IMR-90 (cell line): ENCODE measurements around the gene PACS1. TPM values are rescaled to one million over a fixed set of nuclear protein-coding genes. Genes with fewer than 3 reads are reported as not detected.

Source experiments
- ATAC-seq: fragments of 200-7000 bp; cut with Tn5 transposase; 2 replicates; pipeline ENCODE4 v1.9.1; 2020; ENCODE audit warnings: low read depth, mild to moderate bottlenecking, moderate library complexity
- BruUV-seq: library from RNA; stranded (reverse); fragments of 400-500 nt; replicated peaks from 2 replicates; lab custom pipeline; 2021; lab: Mats Ljungman, UMichigan
- CTCF ChIA-PET: fragments of 300-600 bp; formaldehyde crosslinking; extraction: SDS; loops from one replicate; lab custom pipeline; 2021; ENCODE audit warnings: antibody characterized with exemption; lab: Yijun Ruan, JAX
- POLR2A ChIA-PET: fragments of 300-600 bp; sonication (Branson Sonifier 250); formaldehyde crosslinking; loops from one replicate; lab custom pipeline; 2022; ENCODE audit warnings: antibody characterized with exemption; ENCODE audit not compliant: unreplicated experiment; lab: Charles Lee
- DNase-seq: peaks from one replicate; pipeline ENCODE4 v3.0.0; 2013
- H2AFZ ChIP-seq: replicated peaks from 2 replicates; pipeline ENCODE3; 2013; ENCODE audit warnings: low read length, mild to moderate bottlenecking; ENCODE audit not compliant: poor library complexity
- H2AK5ac ChIP-seq: 2 replicates; pipeline ENCODE4 v1.6.1; 2013; ENCODE audit warnings: low read depth, low read length, inconsistent platforms
- H2AK9ac ChIP-seq: replicated peaks from 2 replicates; pipeline ENCODE3; 2013; ENCODE audit warnings: mild to moderate bottlenecking, low read depth, low read length, moderate library complexity; ENCODE audit not compliant: poor library complexity
- H2BK120ac ChIP-seq: 2 replicates; pipeline ENCODE4 v1.6.1; 2013; ENCODE audit warnings: low read depth, low read length, inconsistent platforms
- H2BK15ac ChIP-seq: 3 replicates; pipeline ENCODE4 v1.6.1; 2013; ENCODE audit warnings: low read depth, low read length, inconsistent platforms
- H2BK20ac ChIP-seq: 2 replicates; pipeline ENCODE4 v1.6.1; 2013; ENCODE audit warnings: low read depth, mild to moderate bottlenecking, inconsistent platforms, low read length, moderate library complexity
- H2BK5ac ChIP-seq: 2 replicates; pipeline ENCODE4 v1.6.1; 2013; ENCODE audit warnings: mild to moderate bottlenecking, low read depth, low read length, inconsistent platforms; ENCODE audit not compliant: poor library complexity, severe bottlenecking
- H3K14ac ChIP-seq: replicated peaks from 2 replicates; pipeline ENCODE4 v1.6.1; 2013; ENCODE audit warnings: low read depth, low read length, inconsistent platforms
- H3K18ac ChIP-seq: 2 replicates; pipeline ENCODE4 v1.6.1; 2013; ENCODE audit warnings: low read depth, low read length, control low read depth
- H3K23ac ChIP-seq: 2 replicates; pipeline ENCODE4 v1.6.1; 2013; ENCODE audit warnings: low read depth, low read length, inconsistent platforms
- H3K27ac ChIP-seq: 2 replicates; pipeline ENCODE4 v1.5.1; 2013; ENCODE audit warnings: mild to moderate bottlenecking, control low read depth, low read length; ENCODE audit not compliant: insufficient read depth
- H3K27me3 ChIP-seq: 2 replicates; pipeline ENCODE4 v1.6.1; 2013; ENCODE audit warnings: low read length; ENCODE audit not compliant: control insufficient read depth, insufficient read depth
- H3K36me3 ChIP-seq: 2 replicates; pipeline ENCODE4 v1.6.1; 2013; ENCODE audit warnings: low read length, mixed read lengths; ENCODE audit not compliant: control insufficient read depth, insufficient read depth
- H3K4ac ChIP-seq: 2 replicates; pipeline ENCODE4 v1.6.1; 2013; ENCODE audit warnings: low read depth, low read length, inconsistent platforms
- H3K4me1 ChIP-seq: 2 replicates; pipeline ENCODE4 v1.6.1; 2013; ENCODE audit warnings: low read length, mixed read lengths; ENCODE audit not compliant: control insufficient read depth, insufficient read depth
- H3K4me2 ChIP-seq: 2 replicates; pipeline ENCODE4 v1.6.1; 2013; ENCODE audit warnings: low read depth, mild to moderate bottlenecking, control low read depth, low read length, moderate library complexity
- H3K4me3 ChIP-seq: 2 replicates; pipeline ENCODE4 v1.5.1; 2013; ENCODE audit warnings: low read depth, mild to moderate bottlenecking, control low read depth, low read length, moderate library complexity; ENCODE audit not compliant: insufficient read depth
- H3K56ac ChIP-seq: 2 replicates; pipeline ENCODE4 v1.6.1; 2013; ENCODE audit warnings: low read length, inconsistent platforms; ENCODE audit not compliant: insufficient read depth; ENCODE audit errors: extremely low read depth
- H3K79me1 ChIP-seq, 2 experiments: 2 replicates each; pipeline ENCODE4 v1.6.1; 2013; ENCODE audit warnings: low read length in 2 of 2, inconsistent platforms in 1 of 2, low read depth in 1 of 2
- H3K9ac ChIP-seq: 2 replicates; pipeline ENCODE4 v1.6.1; 2013; ENCODE audit warnings: low read depth, low read length, control low read depth
- H3K9me1 ChIP-seq: 2 replicates; pipeline ENCODE4 v1.6.1; 2013; ENCODE audit warnings: low read length, inconsistent platforms; ENCODE audit not compliant: insufficient read depth
- H3K9me3 ChIP-seq: 2 replicates; pipeline ENCODE4 v1.6.1; 2013; ENCODE audit warnings: low read length; ENCODE audit not compliant: control insufficient read depth, insufficient read depth
- H4K20me1 ChIP-seq: 2 replicates; pipeline ENCODE4 v1.6.1; 2013; ENCODE audit warnings: low read length, inconsistent platforms; ENCODE audit not compliant: insufficient read depth
- H4K5ac ChIP-seq: 2 replicates; pipeline ENCODE4 v1.6.1; 2013; ENCODE audit warnings: mild to moderate bottlenecking, low read depth, low read length, control low read depth
- H4K8ac ChIP-seq, 2 experiments: 2 replicates each; pipeline ENCODE4 v1.6.1; 2013; ENCODE audit warnings: low read depth in 2 of 2, low read length in 2 of 2, control low read depth in 1 of 2, inconsistent platforms in 1 of 2
- H4K91ac ChIP-seq: 2 replicates; pipeline ENCODE4 v1.6.1; 2013; ENCODE audit warnings: low read depth, low read length, inconsistent platforms; ENCODE audit not compliant: insufficient read depth
- BHLHE40 ChIP-seq: fragments of 150-350 bp; IDR thresholded peaks from 2 replicates; pipeline ENCODE4 v1.6.1; 2016; ENCODE audit warnings: mild to moderate bottlenecking, low read depth, low read length
- CEBPB ChIP-seq: IDR thresholded peaks from 2 replicates; pipeline ENCODE4 v1.6.1; 2012; ENCODE audit warnings: low read depth, low read length, improper control_type of control experiment
- CHD1 ChIP-seq: IDR thresholded peaks from 2 replicates; pipeline ENCODE4 v1.6.1; 2012; ENCODE audit warnings: low read depth, low read length, improper control_type of control experiment
- FOS ChIP-seq: fragments of 150-350 bp; IDR thresholded peaks from 2 replicates; pipeline ENCODE4 v1.6.1; 2016; ENCODE audit warnings: low read depth, low read length
- MAFK ChIP-seq: IDR thresholded peaks from 2 replicates; pipeline ENCODE4 v1.6.1; 2012; ENCODE audit warnings: low read depth, low read length, improper control_type of control experiment
- MAZ ChIP-seq: IDR thresholded peaks from 2 replicates; pipeline ENCODE4 v1.6.1; 2012; ENCODE audit warnings: low read depth, mild to moderate bottlenecking, low read length, improper control_type of control experiment, moderate library complexity, borderline replicate concordance
- MXI1 ChIP-seq: IDR thresholded peaks from 2 replicates; pipeline ENCODE4 v1.6.1; 2012; ENCODE audit warnings: low read depth, mild to moderate bottlenecking, low read length, moderate library complexity, borderline replicate concordance
- NFE2L2 ChIP-seq: fragments of 150-350 bp; IDR thresholded peaks from 2 replicates; pipeline ENCODE4 v1.6.1; 2016; ENCODE audit warnings: low read depth, mild to moderate bottlenecking, low read length
- POLR2A ChIP-seq: IDR thresholded peaks from 2 replicates; pipeline ENCODE4 v1.6.1; 2012; ENCODE audit warnings: mild to moderate bottlenecking, low read depth, low read length
- RAD21 ChIP-seq: IDR thresholded peaks from 2 replicates; pipeline ENCODE4 v1.6.1; 2012; ENCODE audit warnings: low read length, improper control_type of control experiment
- RCOR1 ChIP-seq: IDR thresholded peaks from 2 replicates; pipeline ENCODE4 v1.6.1; 2012; ENCODE audit warnings: mild to moderate bottlenecking, low read length, improper control_type of control experiment; ENCODE audit not compliant: insufficient replicate concordance
- RFX5 ChIP-seq: IDR thresholded peaks from 2 replicates; pipeline ENCODE4 v1.8.0; 2012; ENCODE audit warnings: low read depth, mild to moderate bottlenecking, low read length, moderate library complexity
- SMC3 ChIP-seq: fragments of 150-350 bp; IDR thresholded peaks from 2 replicates; pipeline ENCODE4 v1.6.1; 2016; ENCODE audit warnings: low read depth, mild to moderate bottlenecking, antibody characterized with exemption, low read length, moderate library complexity
- WGBS, 2 experiments: methylation state at CpG; one replicate each; pipeline versions ENCODE4 v1.1.5 to v1.1.7; 2013; ENCODE audit warnings: missing lambda C conversion rate in 2 of 2; ENCODE audit not compliant: insufficient read length in 1 of 2; ENCODE audit errors: extremely low coverage in 2 of 2; 5-methylcytosine and 5-hydroxymethylcytosine counted together
- dilution Hi-C: fragments of 300-500 bp; cut with HindIII; formaldehyde crosslinking; loops from one replicate; pipeline ENCODE4 v1.14.3; 2018; ENCODE audit warnings: low sequenced_read_pairs; ENCODE audit not compliant: unreplicated experiment
- in situ Hi-C: fragments of 300-500 bp; cut with MboI; formaldehyde crosslinking; loops from 3 replicates; pipeline ENCODE4 v1.14.3; 2019; ENCODE audit warnings: low sequenced_read_pairs, inconsistent platforms, mixed read lengths
- intact Hi-C: fragments of 100-400 bp; cut with micrococcal nuclease; formaldehyde crosslinking; loops from 2 replicates; pipeline ENCODE4 v1.10.0; 2022
- polyA plus RNA-seq, 3 experiments: library from polyadenylated mRNA; depleted of rRNA; stranded (reverse); fragments of >200 nt; gene quantifications; 2 replicates each; pipeline ENCODE4 v1.2.3, GENCODE V29; 2012; ENCODE audit warnings: low replicate concordance in 1 of 3
- total RNA-seq: library from RNA; depleted of rRNA; stranded (reverse); fragments of >200 nt; gene quantifications from 2 replicates; pipeline ENCODE4 v1.2.3, GENCODE V29; 2012
- TF ChIP-seq, protein P1 (sequence below): conservative IDR thresholded peaks from 2 replicates; pipeline ENCODE4 v1.5.1; 2012; ENCODE audit warnings: mild to moderate bottlenecking, low read depth, low read length, improper control_type of control experiment
- TF ChIP-seq, protein P2 (sequence below): fragments of 150-350 bp; IDR thresholded peaks from 2 replicates; pipeline ENCODE4 v1.6.1; 2017; ENCODE audit warnings: mild to moderate bottlenecking, antibody characterized with exemption, low read length, low read depth
- TF ChIP-seq, protein P3 (sequence below): fragments of 150-350 bp; IDR thresholded peaks from 2 replicates; pipeline ENCODE4 v1.6.1; 2016; ENCODE audit warnings: low read depth, mild to moderate bottlenecking, low read length, moderate library complexity, borderline replicate concordance

PACS1 gene
- total and polyA plus RNA-seq, 2 of the 4 experiments (the other 2 are of a cell fraction): 7.3 to 32.0 TPM

DNA sequence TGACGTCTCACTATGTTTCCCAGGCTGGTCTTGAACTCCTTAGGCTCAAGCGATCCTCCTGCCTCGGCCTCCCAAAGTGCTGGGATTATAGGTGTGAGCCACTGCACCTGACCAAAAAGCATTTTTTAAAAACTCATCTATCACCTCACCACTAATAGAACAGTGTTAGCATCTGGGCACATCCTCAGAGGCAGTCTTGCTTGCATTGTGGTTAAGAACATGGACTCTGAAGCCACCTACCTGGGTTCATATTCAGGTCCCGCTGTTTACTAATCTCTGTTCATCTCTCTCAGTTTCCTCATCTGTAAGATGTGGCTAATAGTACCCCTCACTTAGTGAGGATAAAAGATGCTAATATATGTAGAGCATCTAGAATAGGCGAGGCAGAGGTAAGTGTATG, 90.6 kb downstream of the PACS1 start:
- WGBS, 2 experiments: no CpG with 5 or more reads among the region's 5 CpGs
- no peak overlapping the region for H3K18ac ChIP-seq
- in situ Hi-C loops: no loop called here
- H2BK5ac ChIP-seq: no peak overlapping the region
- peak overlapping the region; percentile 15; the same call in 1 of the 2 replicates for H3K23ac ChIP-seq
- H3K4me1 ChIP-seq: no peaks in the 10 kb centered on the region; the same call in 1 of the 2 replicates
- TF ChIP-seq BHLHE40 (no peak), CEBPB (no peak), MAZ (no peak), SMC3 (no peak), MAFK (no peak), MXI1 (no peak), NFE2L2 (no peak), CHD1 (no peak), RFX5 (no peak), RAD21 (no peak), FOS (no peak), RCOR1 (no peak), POLR2A (no peak)
- TF ChIP-seq, protein P1, sequence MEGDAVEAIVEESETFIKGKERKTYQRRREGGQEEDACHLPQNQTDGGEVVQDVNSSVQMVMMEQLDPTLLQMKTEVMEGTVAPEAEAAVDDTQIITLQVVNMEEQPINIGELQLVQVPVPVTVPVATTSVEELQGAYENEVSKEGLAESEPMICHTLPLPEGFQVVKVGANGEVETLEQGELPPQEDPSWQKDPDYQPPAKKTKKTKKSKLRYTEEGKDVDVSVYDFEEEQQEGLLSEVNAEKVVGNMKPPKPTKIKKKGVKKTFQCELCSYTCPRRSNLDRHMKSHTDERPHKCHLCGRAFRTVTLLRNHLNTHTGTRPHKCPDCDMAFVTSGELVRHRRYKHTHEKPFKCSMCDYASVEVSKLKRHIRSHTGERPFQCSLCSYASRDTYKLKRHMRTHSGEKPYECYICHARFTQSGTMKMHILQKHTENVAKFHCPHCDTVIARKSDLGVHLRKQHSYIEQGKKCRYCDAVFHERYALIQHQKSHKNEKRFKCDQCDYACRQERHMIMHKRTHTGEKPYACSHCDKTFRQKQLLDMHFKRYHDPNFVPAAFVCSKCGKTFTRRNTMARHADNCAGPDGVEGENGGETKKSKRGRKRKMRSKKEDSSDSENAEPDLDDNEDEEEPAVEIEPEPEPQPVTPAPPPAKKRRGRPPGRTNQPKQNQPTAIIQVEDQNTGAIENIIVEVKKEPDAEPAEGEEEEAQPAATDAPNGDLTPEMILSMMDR: no peak
- TF ChIP-seq, protein P2, sequence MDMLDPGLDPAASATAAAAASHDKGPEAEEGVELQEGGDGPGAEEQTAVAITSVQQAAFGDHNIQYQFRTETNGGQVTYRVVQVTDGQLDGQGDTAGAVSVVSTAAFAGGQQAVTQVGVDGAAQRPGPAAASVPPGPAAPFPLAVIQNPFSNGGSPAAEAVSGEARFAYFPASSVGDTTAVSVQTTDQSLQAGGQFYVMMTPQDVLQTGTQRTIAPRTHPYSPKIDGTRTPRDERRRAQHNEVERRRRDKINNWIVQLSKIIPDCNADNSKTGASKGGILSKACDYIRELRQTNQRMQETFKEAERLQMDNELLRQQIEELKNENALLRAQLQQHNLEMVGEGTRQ: no peak
- TF ChIP-seq, protein P3, sequence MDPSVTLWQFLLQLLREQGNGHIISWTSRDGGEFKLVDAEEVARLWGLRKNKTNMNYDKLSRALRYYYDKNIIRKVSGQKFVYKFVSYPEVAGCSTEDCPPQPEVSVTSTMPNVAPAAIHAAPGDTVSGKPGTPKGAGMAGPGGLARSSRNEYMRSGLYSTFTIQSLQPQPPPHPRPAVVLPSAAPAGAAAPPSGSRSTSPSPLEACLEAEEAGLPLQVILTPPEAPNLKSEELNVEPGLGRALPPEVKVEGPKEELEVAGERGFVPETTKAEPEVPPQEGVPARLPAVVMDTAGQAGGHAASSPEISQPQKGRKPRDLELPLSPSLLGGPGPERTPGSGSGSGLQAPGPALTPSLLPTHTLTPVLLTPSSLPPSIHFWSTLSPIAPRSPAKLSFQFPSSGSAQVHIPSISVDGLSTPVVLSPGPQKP: no peak
- H3K4ac ChIP-seq: no peak overlapping the region
- no peak for ATAC-seq
- peaks cover 33 to 50% of the 10 kb centered on the region in 2 experiments for H3K79me1 ChIP-seq
- no peak overlapping the region for H2AK5ac ChIP-seq
- no peak overlapping the region for H2AK9ac ChIP-seq
- no peak overlapping the region for H3K4me3 ChIP-seq
- H3K36me3 ChIP-seq: no peaks in the 10 kb centered on the region
- ChIA-PET POLR2A (no interaction called here), CTCF (no interaction called here)
- no peaks in the 10 kb centered on the region for H3K27me3 ChIP-seq
- H2BK20ac ChIP-seq: no peak overlapping the region
- H4K5ac ChIP-seq: no peak overlapping the region
- no peaks in the 10 kb centered on the region for H3K9me3 ChIP-seq
- 0 out of 2 replicates have a peak, but pooled peaks cover 3% of the 10 kb centered on the region for H3K9me1 ChIP-seq
- H3K4me2 ChIP-seq: no peak overlapping the region
- peaks cover 11% of the 10 kb centered on the region; the same call in 1 of the 2 replicates for H4K20me1 ChIP-seq
- H3K14ac ChIP-seq: no peak overlapping the region
- dilution Hi-C loops: no loop called here
- H3K56ac ChIP-seq: no peak overlapping the region
- intact Hi-C loops: no loop called here
- no peak overlapping the region for H4K91ac ChIP-seq
- no TSS peak for BruUV-seq
- no peak overlapping the region for H2AFZ ChIP-seq
- H4K8ac ChIP-seq: no peak overlapping the region
- no peak overlapping the region for H3K27ac ChIP-seq
- H2BK120ac ChIP-seq: no peak overlapping the region
- no peak overlapping the region for H3K9ac ChIP-seq
- no peak for DNase-seq
- no peak overlapping the region for H2BK15ac ChIP-seq
